K562 (cell line): Measurements from ENCODE around the gene SLC39A7. TPM values are rescaled to one million over a fixed set of nuclear protein-coding genes. Genes with fewer than 3 reads are reported as not detected.
A peak's percentile ranks its signal among the peaks of the same experiment; 100 is the strongest.

Source experiments
- ATAC-seq: fragments of 200-7000 bp; cut with Tn5 transposase; 3 replicates; pipeline ENCODE4 v1.9.1; 2020; ENCODE audit warnings: moderate library complexity
- BruUV-seq: library from RNA; stranded (reverse); fragments of 400-500 nt; replicated peaks from 2 replicates; lab custom pipeline; 2021; lab: Mats Ljungman, UMichigan
- CTCF ChIA-PET: fragments of 300-600 bp; formaldehyde crosslinking; extraction: SDS; loops from one replicate; lab custom pipeline; 2021; ENCODE audit warnings: low intra/inter-chr PET ratio; lab: Yijun Ruan, JAX
- POLR2A ChIA-PET: fragments of 300-600, 350-650 bp; sonication (Branson Sonifier 250); formaldehyde crosslinking; extraction: SDS; loops from one replicate; lab custom pipeline; 2021; ENCODE audit warnings: antibody characterized with exemption, inconsistent platforms; lab: Yijun Ruan, JAX
- DNase-seq, 4 experiments: peaks; one replicate each; pipeline versions ENCODE4 v3.0.0 to v3.0.0-alpha.2; 2011 to 2018; ENCODE audit warnings: low spot score in 3 of 4, mixed read lengths in 3 of 4; ENCODE audit errors: extremely low read depth in 1 of 4
- FAIRE-seq: peaks from 2 replicates; lab custom pipeline; 2011; peaks lifted over from hg19 to GRCh38; lab: Jason Lieb, UNC
- H2AFZ ChIP-seq: 2 replicates; pipeline ENCODE4 v1.6.0; 2011; ENCODE audit warnings: low read depth, low read length, control low read depth, inconsistent platforms
- H3K27ac ChIP-seq: fragments of 200-600 bp; 3 replicates; pipeline ENCODE4 v1.8.0; 2011; ENCODE audit warnings: low read depth, mild to moderate bottlenecking, control low read depth, inconsistent platforms, low read length, moderate library complexity, mixed read lengths; ENCODE audit errors: extremely low read depth
- H3K27me3 ChIP-seq, 2 experiments: fragments of 300-600 bp in 1 of 2; 2 replicates in 1 of 2; 3 replicates in 1 of 2; pipeline versions ENCODE4 v1.6.0 to v1.8.0; 2011; ENCODE audit warnings: inconsistent platforms in 2 of 2, low read length in 2 of 2, mild to moderate bottlenecking in 1 of 2, mixed read lengths in 1 of 2, moderate library complexity in 1 of 2; ENCODE audit not compliant: control insufficient read depth in 2 of 2, insufficient read depth in 2 of 2
- H3K36me3 ChIP-seq: fragments of 300-600 bp; 3 replicates; pipeline ENCODE4 v1.8.0; 2011; ENCODE audit warnings: mild to moderate bottlenecking, low read length, inconsistent platforms; ENCODE audit not compliant: control insufficient read depth, insufficient read depth
- H3K4me1 ChIP-seq, 2 experiments: fragments of 200-600 bp in 1 of 2; replicated peaks in 1 of 2; 2 replicates in 1 of 2; 3 replicates in 1 of 2; pipeline versions ENCODE4 v1.5.1 to v1.8.0; 2011; ENCODE audit warnings: inconsistent platforms in 2 of 2, low read length in 2 of 2, mild to moderate bottlenecking in 1 of 2, mixed read lengths in 1 of 2, moderate library complexity in 1 of 2; ENCODE audit not compliant: control insufficient read depth in 2 of 2, insufficient read depth in 2 of 2
- H3K4me2 ChIP-seq: 2 replicates; pipeline ENCODE4 v1.6.1; 2011; ENCODE audit warnings: low read length, control low read depth, inconsistent platforms, mixed read lengths; ENCODE audit not compliant: insufficient read depth
- H3K4me3 ChIP-seq: fragments of 200-600 bp; sonication (generic), shearing (Covaris generic); 2 replicates; pipeline ENCODE4 v1.5.1; 2016; ENCODE audit warnings: control low read depth, inconsistent platforms
- H3K79me2 ChIP-seq: fragments of 200-600 bp; 3 replicates; pipeline ENCODE4 v1.8.0; 2011; ENCODE audit warnings: low read length, inconsistent platforms; ENCODE audit not compliant: control insufficient read depth, insufficient read depth
- H3K9ac ChIP-seq, 2 experiments: 2 replicates each; pipeline versions ENCODE4 v1.6.0 to v1.6.1; 2011; ENCODE audit warnings: low read depth in 2 of 2, low read length in 2 of 2, control low read depth in 1 of 2, inconsistent platforms in 1 of 2, mild to moderate bottlenecking in 1 of 2, mixed read lengths in 1 of 2; ENCODE audit not compliant: insufficient read depth in 1 of 2
- H3K9me1 ChIP-seq: one replicate; pipeline ENCODE4 v1.6.0; 2011; ENCODE audit warnings: inconsistent platforms, mild to moderate bottlenecking, low read length, moderate library complexity; ENCODE audit not compliant: control insufficient read depth, insufficient read depth
- H3K9me3 ChIP-seq: replicated peaks from 2 replicates; pipeline ENCODE4 v1.5.1; 2011; ENCODE audit warnings: low read depth, low read length, inconsistent platforms; ENCODE audit not compliant: control insufficient read depth, insufficient read depth
- H4K20me1 ChIP-seq: replicated peaks from 2 replicates; pipeline ENCODE4 v1.6.1; 2011; ENCODE audit warnings: low read length, inconsistent platforms, mixed read lengths; ENCODE audit not compliant: control insufficient read depth, insufficient read depth
- ATF1 ChIP-seq, 2 experiments: fragments of 450-650 bp in 1 of 2; IDR thresholded peaks; 2 replicates each; pipeline ENCODE4 v1.6.1; 2016; ENCODE audit warnings: missing compliant biosample characterization in 1 of 2, missing genetic modification characterization in 1 of 2
- CBX3 ChIP-seq, 2 experiments: IDR thresholded peaks; 1 replicate in 1 of 2; 2 replicates in 1 of 2; pipeline ENCODE4 v1.6.1; 2012; ENCODE audit warnings: inconsistent platforms in 2 of 2, low read length in 2 of 2, borderline replicate concordance in 1 of 2, control low read depth in 1 of 2
- JUND ChIP-seq, 2 experiments: IDR thresholded peaks; 2 replicates in 1 of 2; 3 replicates in 1 of 2; pipeline ENCODE4 v1.6.1; 2011; ENCODE audit warnings: borderline replicate concordance in 2 of 2, low read depth in 2 of 2, low read length in 2 of 2, improper control_type of control experiment in 1 of 2, missing biosample characterization in 1 of 2, missing genetic modification characterization in 1 of 2, missing genetic modification reagents in 1 of 2
- KLF16 ChIP-seq: IDR thresholded peaks from 2 replicates; pipeline ENCODE4 v1.6.1; 2016; ENCODE audit warnings: antibody characterized with exemption
- RHOXF2B ChIP-seq: fragments of 250-450 bp; sonication (Bioruptor Pico); conservative IDR thresholded peaks from 2 replicates; pipeline ENCODE4 v1.5.1; 2021
- SIX5 ChIP-seq, 2 experiments: IDR thresholded peaks; 2 replicates each; pipeline ENCODE4 v1.6.1; 2011; ENCODE audit warnings: low read length in 2 of 2, borderline replicate concordance in 1 of 2, low read depth in 1 of 2, mild to moderate bottlenecking in 1 of 2, moderate library complexity in 1 of 2; ENCODE audit not compliant: insufficient read depth in 1 of 2
- SRF ChIP-seq, 2 experiments: fragments of 250-450, 450-650 bp in 1 of 2; sonication (Bioruptor Pico) in 1 of 2; sonication (generic) in 1 of 2; formaldehyde crosslinking; IDR thresholded peaks; 2 replicates each; pipeline versions ENCODE4 v1.5.0 to v1.5.1; 2020 to 2022; ENCODE audit warnings: mild to moderate bottlenecking in 1 of 2, missing genetic modification reagents in 1 of 2
- TRIM25 ChIP-seq: fragments of 450-650 bp; IDR thresholded peaks from 2 replicates; pipeline ENCODE4 v1.7.0; 2016; ENCODE audit warnings: borderline replicate concordance
- ZKSCAN1 ChIP-seq: fragments of 150-350 bp; IDR thresholded peaks from 2 replicates; pipeline ENCODE4 v1.6.1; 2016; ENCODE audit warnings: low read depth, low read length
- ZKSCAN3 ChIP-seq: fragments of 250-450 bp; sonication (Bioruptor Pico); IDR thresholded peaks from 2 replicates; pipeline ENCODE4 v1.4.0; 2020
- WGBS: fragments of 100-300 bp; shearing (Covaris generic); methylation state at CpG from one replicate; pipeline ENCODE4 v1.1.6; 2016; ENCODE audit warnings: low coverage, mixed read lengths; ENCODE audit not compliant: insufficient coverage; ENCODE audit errors: missing lambda C conversion rate; 5-methylcytosine and 5-hydroxymethylcytosine counted together
- in situ Hi-C: fragments of 300-500 bp; cut with MboI; formaldehyde crosslinking; loops from 4 replicates; pipeline ENCODE4 v1.15.0; 2018; ENCODE audit warnings: inconsistent platforms, mixed read lengths
- intact Hi-C: fragments of 100-400 bp; cut with micrococcal nuclease; formaldehyde crosslinking; loops from 2 replicates; pipeline ENCODE4 v1.14.2; 2022
- polyA plus RNA-seq, 8 experiments: library from polyadenylated mRNA; depleted of rRNA in 4 of 8; stranded (reverse) in 5 of 8; unstranded in 3 of 8; fragments of >200 nt; fragmentation: Nextera tagmentation in 2 of 8; fragmentation: Illumina TruSeq in 1 of 8; extraction: Ambion mirVana in 2 of 8; extraction: Trizol in 1 of 8; gene quantifications; 2 replicates each; pipeline versions ENCODE4 v1.2.1 to v1.2.3, GENCODE V29; 2011 to 2014; ENCODE audit warnings: inconsistent platforms in 1 of 8, missing spikeins in 1 of 8
- total RNA-seq, 7 experiments: library from RNA; depleted of rRNA in 6 of 7; stranded (reverse); fragments of >200 nt in 6 of 7; fragmentation: Illumina TruSeq in 2 of 7; extraction: Trizol in 2 of 7; gene quantifications; 2 replicates each; pipeline versions ENCODE4 v1.2.1 to v1.2.3, GENCODE V29; 2011 to 2021; ENCODE audit warnings: low replicate concordance in 1 of 7
- TF ChIP-seq, protein P1 (sequence below): fragments of 450-650 bp; IDR thresholded peaks from 2 replicates; pipeline ENCODE4 v1.6.1; 2014; ENCODE audit warnings: low read depth, mild to moderate bottlenecking, moderate library complexity, borderline replicate concordance
- TF ChIP-seq, protein P2 (sequence below), 2 experiments: fragments of 150-350 bp in 1 of 2; IDR thresholded peaks; 2 replicates each; pipeline ENCODE4 v1.6.1; 2012 to 2016; ENCODE audit warnings: low read depth in 2 of 2, low read length in 2 of 2, mild to moderate bottlenecking in 1 of 2, moderate library complexity in 1 of 2

The SLC39A7 gene
- total and polyA plus RNA-seq, 9 of the 15 experiments (the other 6 are each of a cell fraction or from before 2014, with no cell fraction given), result 21.7 to 169 (median 121) TPM

- no peak for TF ChIP-seq CBX3 (IDR thresholded peaks at IDR 0.05; ENCODE audit: borderline replicate concordance in 1 of 2, low read length in 2 of 2)
- TF ChIP-seq SIX5 (IDR thresholded peaks at IDR 0.05; ENCODE audit: borderline replicate concordance in 1 of 2, insufficient read depth in 1 of 2, low read depth in 1 of 2, low read length in 2 of 2), result no peak
- no peak for TF ChIP-seq ZKSCAN1
- no peak for TF ChIP-seq ZKSCAN3 (CRISPR knock-in tag)
- no peak for TF ChIP-seq RHOXF2B
- TF ChIP-seq KLF16, result no peak
- TF ChIP-seq SRF (CRISPR knock-in tag; IDR thresholded peaks at IDR 0.05), result no peak
- TF ChIP-seq, protein P1, sequence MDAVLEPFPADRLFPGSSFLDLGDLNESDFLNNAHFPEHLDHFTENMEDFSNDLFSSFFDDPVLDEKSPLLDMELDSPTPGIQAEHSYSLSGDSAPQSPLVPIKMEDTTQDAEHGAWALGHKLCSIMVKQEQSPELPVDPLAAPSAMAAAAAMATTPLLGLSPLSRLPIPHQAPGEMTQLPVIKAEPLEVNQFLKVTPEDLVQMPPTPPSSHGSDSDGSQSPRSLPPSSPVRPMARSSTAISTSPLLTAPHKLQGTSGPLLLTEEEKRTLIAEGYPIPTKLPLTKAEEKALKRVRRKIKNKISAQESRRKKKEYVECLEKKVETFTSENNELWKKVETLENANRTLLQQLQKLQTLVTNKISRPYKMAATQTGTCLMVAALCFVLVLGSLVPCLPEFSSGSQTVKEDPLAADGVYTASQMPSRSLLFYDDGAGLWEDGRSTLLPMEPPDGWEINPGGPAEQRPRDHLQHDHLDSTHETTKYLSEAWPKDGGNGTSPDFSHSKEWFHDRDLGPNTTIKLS, result no peak
- TF ChIP-seq, all 486 proteins: peak for 0
Measured at GRCh38 chr6:33250731-33251130, 50.1 kb downstream of the SLC39A7 start (continued).

DNA sequence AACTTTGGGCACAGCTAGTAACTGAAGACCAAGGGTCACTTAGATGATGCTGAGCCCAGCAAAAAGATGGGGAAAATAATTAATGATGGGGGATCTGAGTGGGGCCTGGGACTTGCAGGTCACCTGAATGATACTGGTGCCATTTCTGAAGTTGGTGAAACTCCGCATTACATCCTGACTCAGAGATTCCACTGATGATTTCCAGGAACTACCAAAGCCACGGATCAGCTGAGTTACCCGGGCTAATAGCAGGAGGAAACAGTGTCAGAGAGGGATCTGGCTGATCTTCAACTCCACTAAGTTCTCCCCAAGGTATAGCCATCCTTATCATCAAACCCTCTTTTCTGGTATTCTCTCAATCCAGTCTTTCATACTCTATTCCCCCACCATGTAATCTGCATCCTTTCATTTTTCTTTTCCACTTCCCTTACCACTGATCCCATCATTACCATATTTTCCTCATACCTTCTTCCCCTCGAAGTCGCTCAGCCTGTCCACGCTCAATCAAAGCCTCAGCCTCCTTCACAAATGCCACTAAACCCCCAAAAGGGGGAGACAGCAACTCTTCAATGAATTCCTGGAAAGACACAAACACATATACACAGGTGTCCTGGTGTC is 50.8 kb downstream of the SLC39A7 start:
- BruUV-seq, result no TSS peak
- WGBS, result 37% methylated on average over 6 of the region's 6 CpGs
- H3K4me2 ChIP-seq, result no peak overlapping the region
- TF ChIP-seq, protein P2, sequence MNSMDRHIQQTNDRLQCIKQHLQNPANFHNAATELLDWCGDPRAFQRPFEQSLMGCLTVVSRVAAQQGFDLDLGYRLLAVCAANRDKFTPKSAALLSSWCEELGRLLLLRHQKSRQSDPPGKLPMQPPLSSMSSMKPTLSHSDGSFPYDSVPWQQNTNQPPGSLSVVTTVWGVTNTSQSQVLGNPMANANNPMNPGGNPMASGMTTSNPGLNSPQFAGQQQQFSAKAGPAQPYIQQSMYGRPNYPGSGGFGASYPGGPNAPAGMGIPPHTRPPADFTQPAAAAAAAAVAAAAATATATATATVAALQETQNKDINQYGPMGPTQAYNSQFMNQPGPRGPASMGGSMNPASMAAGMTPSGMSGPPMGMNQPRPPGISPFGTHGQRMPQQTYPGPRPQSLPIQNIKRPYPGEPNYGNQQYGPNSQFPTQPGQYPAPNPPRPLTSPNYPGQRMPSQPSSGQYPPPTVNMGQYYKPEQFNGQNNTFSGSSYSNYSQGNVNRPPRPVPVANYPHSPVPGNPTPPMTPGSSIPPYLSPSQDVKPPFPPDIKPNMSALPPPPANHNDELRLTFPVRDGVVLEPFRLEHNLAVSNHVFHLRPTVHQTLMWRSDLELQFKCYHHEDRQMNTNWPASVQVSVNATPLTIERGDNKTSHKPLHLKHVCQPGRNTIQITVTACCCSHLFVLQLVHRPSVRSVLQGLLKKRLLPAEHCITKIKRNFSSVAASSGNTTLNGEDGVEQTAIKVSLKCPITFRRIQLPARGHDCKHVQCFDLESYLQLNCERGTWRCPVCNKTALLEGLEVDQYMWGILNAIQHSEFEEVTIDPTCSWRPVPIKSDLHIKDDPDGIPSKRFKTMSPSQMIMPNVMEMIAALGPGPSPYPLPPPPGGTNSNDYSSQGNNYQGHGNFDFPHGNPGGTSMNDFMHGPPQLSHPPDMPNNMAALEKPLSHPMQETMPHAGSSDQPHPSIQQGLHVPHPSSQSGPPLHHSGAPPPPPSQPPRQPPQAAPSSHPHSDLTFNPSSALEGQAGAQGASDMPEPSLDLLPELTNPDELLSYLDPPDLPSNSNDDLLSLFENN (IDR thresholded peaks at IDR 0.05; ENCODE audit: low read depth in 2 of 2, low read length in 2 of 2), result no peak
- no peak for TF ChIP-seq ATF1 (CRISPR knock-in tag; IDR thresholded peaks at IDR 0.05)
- TF ChIP-seq ATF1 (tag; IDR thresholded peaks at IDR 0.05), result no peak
- TF ChIP-seq TRIM25, result no peak
- TF ChIP-seq JUND (IDR thresholded peaks at IDR 0.05; ENCODE audit: borderline replicate concordance, low read depth, low read length), result peak; percentile 60; the same call in 1 of the 2 replicates
- TF ChIP-seq JUND (tag; IDR thresholded peaks at IDR 0.05; ENCODE audit: borderline replicate concordance, low read depth, low read length), result peak; percentile 76; the same call in 1 of the 3 replicates

More for the DNA sequence above, 50.8 kb downstream of the SLC39A7 start:
- no peak for ATAC-seq
- intact Hi-C loops (no loop called here), in situ Hi-C loops (no loop called here)
- H3K36me3 ChIP-seq, result peaks cover 23% of the 10 kb centered on the region
- no peaks in the 10 kb centered on the region for H4K20me1 ChIP-seq
- H3K79me2 ChIP-seq, result no peaks in the 10 kb centered on the region
- peaks cover 4% of the 10 kb centered on the region for H3K9me1 ChIP-seq
- DNase-seq, result no peak
- H3K4me3 ChIP-seq, result no peak overlapping the region
- H2AFZ ChIP-seq, result no peak overlapping the region
- no peaks in the 10 kb centered on the region for H3K9me3 ChIP-seq
- peaks cover 22 to 31% of the 10 kb centered on the region in 2 experiments for H3K4me1 ChIP-seq
- peak overlapping the region in 1 of 2 experiments; percentile 53; a peak in 1 of 4 replicates for H3K9ac ChIP-seq
- no peak overlapping the region for H3K27ac ChIP-seq
- H3K27me3 ChIP-seq, result peaks cover 0 to under 1% of the 10 kb centered on the region in 2 experiments; a peak in 1 of 5 replicates
- ChIA-PET POLR2A (interaction anchor here (0.7 to 4.6 kb wide), 5 partner anchors 11 to 280 kb away, joined by 3 to 47 read pairs (median 5); partner anchors contain the start of genes RPS18 and VPS52), CTCF (interaction anchor here (0.6 kb wide), 1 partner anchor 92 kb away, joined by 3 read pairs; no protein-coding TSS in a partner anchor)
- FAIRE-seq, result no peak
